ENCODE measurements around the gene TTLL5. TPM values are rescaled to one million over a fixed set of nuclear protein-coding genes. Genes with fewer than 3 reads are reported as not detected.
A peak's percentile ranks its signal among the peaks of the same experiment; 100 is the strongest.

Gene TTLL5
- total and polyA plus RNA-seq, 2 of the 13 experiments (the other 11 are each of a cell fraction or from before 2014, with no cell fraction given): 11.8 to 18.8 TPM

DNA sequence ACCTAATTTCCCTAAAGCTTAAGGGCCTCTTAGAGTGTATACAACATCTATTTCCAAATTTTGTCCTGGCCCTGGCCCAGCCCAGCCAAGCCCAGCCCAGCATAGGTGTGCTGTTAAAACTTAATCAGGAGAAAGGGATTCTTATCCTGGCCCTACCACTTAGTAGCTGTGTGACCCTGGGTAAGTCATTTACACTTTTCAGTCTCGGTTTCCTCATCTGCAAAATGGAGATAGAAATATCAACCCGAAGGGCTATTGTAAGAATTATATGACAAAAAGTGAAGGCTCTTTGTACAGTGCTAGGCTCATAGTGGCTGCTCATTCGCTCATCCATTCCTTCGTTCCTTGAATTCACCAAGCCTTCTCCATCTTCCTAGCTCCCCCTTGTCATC lies 812 bp upstream of the TTLL5 start:
- no peak for ATAC-seq
- in situ Hi-C loops (cut with HindIII; ENCODE audit: extremely low pct_ligation_motif_present, low pct_unique_long_range_greater_than_20kb) (no loop called here), intact Hi-C loops (cut with micrococcal nuclease; ENCODE audit: unreplicated experiment) (no loop called here)
- H3K4me2 ChIP-seq (ENCODE audit: low read depth, low read length): peak overlapping the region; percentile 88
- FAIRE-seq: no peak
- WGBS (ENCODE audit: low lambda C conversion rate): 4% methylated on average over 4 of the region's 4 CpGs
- H3K36me3 ChIP-seq (replicated peaks in 1 of 2; ENCODE audit: control insufficient read depth in 1 of 2, insufficient read depth in 2 of 2, low read length in 2 of 2): peaks cover 3 to 21% of the 10 kb centered on the region in 2 experiments
- H3K9ac ChIP-seq (ENCODE audit: insufficient read depth, low read depth, low read length): peak overlapping the region; percentile 89
- TF ChIP-seq ZNF629 (CRISPR knock-in tag; conservative IDR thresholded peaks at IDR 0.05) (peak; percentile 70), ZSCAN21 (CRISPR knock-in tag; IDR thresholded peaks at IDR 0.05; ENCODE audit: borderline replicate concordance) (0 out of 2 replicates have a peak, but pooled peaks have one; percentile 43), CHD4 (IDR thresholded peaks at IDR 0.05; ENCODE audit: borderline replicate concordance, low read length) (0 out of 2 replicates have a peak, but pooled peaks have one; percentile 21), ZNF17 (CRISPR knock-in tag; IDR thresholded peaks at IDR 0.05) (no peak), ZNF75D (CRISPR knock-in tag; IDR thresholded peaks at IDR 0.05; ENCODE audit: borderline replicate concordance) (0 out of 2 replicates have a peak, but pooled peaks have one; percentile 58), TP53 (CRISPR knock-in tag; conservative IDR thresholded peaks at IDR 0.05) (no peak), ETV6 (CRISPR knock-in tag; conservative IDR thresholded peaks at IDR 0.05) (no peak), ZNF33A (CRISPR knock-in tag; IDR thresholded peaks at IDR 0.05; ENCODE audit: borderline replicate concordance) (0 out of 2 replicates have a peak, but pooled peaks have one; percentile 33), ZNF441 (CRISPR knock-in tag; IDR thresholded peaks at IDR 0.05; ENCODE audit: borderline replicate concordance) (0 out of 2 replicates have a peak, but pooled peaks have one; percentile 39), EZH2 (conservative IDR thresholded peaks at IDR 0.05; ENCODE audit: low read depth, low read length) (no peak), POLR2A (IDR thresholded peaks at IDR 0.05; ENCODE audit: insufficient read depth in 1 of 2, low read depth in 2 of 2, low read length in 2 of 2) (no peak), ZSCAN31 (CRISPR knock-in tag; IDR thresholded peaks at IDR 0.05; ENCODE audit: low read depth) (0 out of 2 replicates have a peak, but pooled peaks have one; percentile 9)
- TF ChIP-seq, protein P1, sequence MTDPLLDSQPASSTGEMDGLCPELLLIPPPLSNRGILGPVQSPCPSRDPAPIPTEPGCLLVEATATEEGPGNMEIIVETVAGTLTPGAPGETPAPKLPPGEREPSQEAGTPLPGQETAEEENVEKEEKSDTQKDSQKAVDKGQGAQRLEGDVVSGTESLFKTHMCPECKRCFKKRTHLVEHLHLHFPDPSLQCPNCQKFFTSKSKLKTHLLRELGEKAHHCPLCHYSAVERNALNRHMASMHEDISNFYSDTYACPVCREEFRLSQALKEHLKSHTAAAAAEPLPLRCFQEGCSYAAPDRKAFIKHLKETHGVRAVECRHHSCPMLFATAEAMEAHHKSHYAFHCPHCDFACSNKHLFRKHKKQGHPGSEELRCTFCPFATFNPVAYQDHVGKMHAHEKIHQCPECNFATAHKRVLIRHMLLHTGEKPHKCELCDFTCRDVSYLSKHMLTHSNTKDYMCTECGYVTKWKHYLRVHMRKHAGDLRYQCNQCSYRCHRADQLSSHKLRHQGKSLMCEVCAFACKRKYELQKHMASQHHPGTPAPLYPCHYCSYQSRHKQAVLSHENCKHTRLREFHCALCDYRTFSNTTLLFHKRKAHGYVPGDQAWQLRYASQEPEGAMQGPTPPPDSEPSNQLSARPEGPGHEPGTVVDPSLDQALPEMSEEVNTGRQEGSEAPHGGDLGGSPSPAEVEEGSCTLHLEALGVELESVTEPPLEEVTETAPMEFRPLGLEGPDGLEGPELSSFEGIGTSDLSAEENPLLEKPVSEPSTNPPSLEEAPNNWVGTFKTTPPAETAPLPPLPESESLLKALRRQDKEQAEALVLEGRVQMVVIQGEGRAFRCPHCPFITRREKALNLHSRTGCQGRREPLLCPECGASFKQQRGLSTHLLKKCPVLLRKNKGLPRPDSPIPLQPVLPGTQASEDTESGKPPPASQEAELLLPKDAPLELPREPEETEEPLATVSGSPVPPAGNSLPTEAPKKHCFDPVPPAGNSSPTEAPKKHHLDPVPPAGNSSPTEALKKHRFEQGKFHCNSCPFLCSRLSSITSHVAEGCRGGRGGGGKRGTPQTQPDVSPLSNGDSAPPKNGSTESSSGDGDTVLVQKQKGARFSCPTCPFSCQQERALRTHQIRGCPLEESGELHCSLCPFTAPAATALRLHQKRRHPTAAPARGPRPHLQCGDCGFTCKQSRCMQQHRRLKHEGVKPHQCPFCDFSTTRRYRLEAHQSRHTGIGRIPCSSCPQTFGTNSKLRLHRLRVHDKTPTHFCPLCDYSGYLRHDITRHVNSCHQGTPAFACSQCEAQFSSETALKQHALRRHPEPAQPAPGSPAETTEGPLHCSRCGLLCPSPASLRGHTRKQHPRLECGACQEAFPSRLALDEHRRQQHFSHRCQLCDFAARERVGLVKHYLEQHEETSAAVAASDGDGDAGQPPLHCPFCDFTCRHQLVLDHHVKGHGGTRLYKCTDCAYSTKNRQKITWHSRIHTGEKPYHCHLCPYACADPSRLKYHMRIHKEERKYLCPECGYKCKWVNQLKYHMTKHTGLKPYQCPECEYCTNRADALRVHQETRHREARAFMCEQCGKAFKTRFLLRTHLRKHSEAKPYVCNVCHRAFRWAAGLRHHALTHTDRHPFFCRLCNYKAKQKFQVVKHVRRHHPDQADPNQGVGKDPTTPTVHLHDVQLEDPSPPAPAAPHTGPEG (CRISPR knock-in tag; IDR thresholded peaks at IDR 0.05): no peak
- TF ChIP-seq, protein P2, sequence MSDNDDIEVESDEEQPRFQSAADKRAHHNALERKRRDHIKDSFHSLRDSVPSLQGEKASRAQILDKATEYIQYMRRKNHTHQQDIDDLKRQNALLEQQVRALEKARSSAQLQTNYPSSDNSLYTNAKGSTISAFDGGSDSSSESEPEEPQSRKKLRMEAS (IDR thresholded peaks at IDR 0.05): 0 out of 2 replicates have a peak, but pooled peaks have one; percentile 0
- TF ChIP-seq, protein P3, sequence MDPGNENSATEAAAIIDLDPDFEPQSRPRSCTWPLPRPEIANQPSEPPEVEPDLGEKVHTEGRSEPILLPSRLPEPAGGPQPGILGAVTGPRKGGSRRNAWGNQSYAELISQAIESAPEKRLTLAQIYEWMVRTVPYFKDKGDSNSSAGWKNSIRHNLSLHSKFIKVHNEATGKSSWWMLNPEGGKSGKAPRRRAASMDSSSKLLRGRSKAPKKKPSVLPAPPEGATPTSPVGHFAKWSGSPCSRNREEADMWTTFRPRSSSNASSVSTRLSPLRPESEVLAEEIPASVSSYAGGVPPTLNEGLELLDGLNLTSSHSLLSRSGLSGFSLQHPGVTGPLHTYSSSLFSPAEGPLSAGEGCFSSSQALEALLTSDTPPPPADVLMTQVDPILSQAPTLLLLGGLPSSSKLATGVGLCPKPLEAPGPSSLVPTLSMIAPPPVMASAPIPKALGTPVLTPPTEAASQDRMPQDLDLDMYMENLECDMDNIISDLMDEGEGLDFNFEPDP (CRISPR knock-in tag; conservative IDR thresholded peaks at IDR 0.05): 0 out of 2 replicates have a peak, but pooled peaks have one; percentile 61
- peaks cover 43% of the 10 kb centered on the region for H3K79me2 ChIP-seq (ENCODE audit: insufficient read depth, low read length)
- peak overlapping the region; percentile 67 for H2AFZ ChIP-seq (ENCODE audit: low read length)
- peaks cover 30% of the 10 kb centered on the region for H3K4me1 ChIP-seq (ENCODE audit: insufficient read depth, low read length)
- ChIA-PET POLR2A (interaction anchor here (0.9 to 3.3 kb wide), 13 partner anchors 9 to 534 kb away, joined by 3 to 36 read pairs (median 4); partner anchors contain the start of genes FLVCR2, FOS and NEK9), CTCF (ENCODE audit: low intra/inter-chr PET ratio, low total read pairs) (no interaction called here)
- H3K27ac ChIP-seq (ENCODE audit: extremely low read length, insufficient read depth, low read length): peak overlapping the region; percentile 89
- DNase-seq (ENCODE audit: low spot score): no peak
- H3K9me3 ChIP-seq (ENCODE audit: low read length): no peaks in the 10 kb centered on the region
- H3K27me3 ChIP-seq (ENCODE audit: control insufficient read depth in 1 of 2, insufficient read depth in 2 of 2, low read length in 2 of 2): no peaks in the 10 kb centered on the region; a peak in 1 of 5 replicates
- H4K20me1 ChIP-seq (ENCODE audit: insufficient read depth, low read length): no peaks in the 10 kb centered on the region
- BruUV-seq (replicated peaks): TSS peak; percentile 77
- peak overlapping the region; percentile 85 to 96 (median 94) for H3K4me3 ChIP-seq (replicated peaks in 1 of 3; ENCODE audit: insufficient read depth in 1 of 3, low read depth in 2 of 3, low read length in 3 of 3)
